ENCODE results near the gene COX19. TPM values are rescaled to one million over a fixed set of nuclear protein-coding genes. Genes with fewer than 3 reads are reported as not detected.
"Not testable (repeated sequence)": the region's sequence is repeated elsewhere in the genome, so short reads cannot be mapped to it uniquely, and the experiment has no call there.

COX19 gene
- total RNA-seq, 1 experiment from 2014 or later = 8.4 TPM

DNA sequence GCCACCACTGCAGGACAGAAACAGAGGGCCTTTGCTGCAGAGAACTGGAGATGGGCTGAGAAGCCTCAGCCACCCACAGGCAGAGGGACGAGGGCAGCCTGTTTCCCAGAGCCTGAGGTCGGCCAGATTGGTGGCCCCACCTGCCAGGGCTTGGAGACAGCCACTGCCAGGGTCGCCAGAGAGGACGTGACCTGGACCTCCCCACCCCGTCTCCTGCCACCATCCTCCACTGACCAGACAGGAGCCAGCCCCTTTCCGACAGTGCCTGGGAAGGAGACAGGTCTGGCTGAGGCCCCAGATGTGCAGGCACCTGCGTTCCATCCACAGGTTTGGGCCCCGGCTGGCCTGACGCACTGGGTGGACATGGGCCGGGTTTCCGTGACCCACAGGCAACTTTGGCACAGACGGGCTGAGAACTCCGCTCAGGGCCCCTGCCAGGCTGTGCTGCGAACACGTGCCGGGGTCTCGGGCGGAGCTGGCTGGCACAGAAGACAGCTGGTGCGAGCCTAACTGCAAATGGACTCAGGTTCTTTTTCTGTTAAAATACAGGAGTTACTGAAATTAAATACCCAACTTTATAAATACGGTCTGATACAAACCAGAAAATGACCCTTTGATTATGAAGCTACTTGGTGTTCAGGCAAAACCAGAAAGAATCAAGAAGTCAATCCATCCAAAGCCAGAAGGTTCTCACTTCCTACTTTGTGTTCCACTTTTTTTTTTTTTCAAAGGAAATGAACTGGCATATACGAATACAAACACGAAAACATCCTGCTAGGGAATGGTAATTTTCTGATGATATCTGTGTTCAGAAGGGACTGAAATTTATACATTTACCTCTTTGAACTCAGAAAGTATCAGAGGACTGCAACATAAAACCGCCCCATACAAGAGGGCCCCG is 6.9 kb downstream of the COX19 start:
- DNase-seq = no peak
- Histone ChIP-seq H3K4me3 (ENCODE audit: insufficient read depth, low read depth, low read length) (no peak overlapping the region), H3K36me3 (replicated peaks; ENCODE audit: control insufficient read depth, insufficient read depth, low read length) (peaks cover 10% of the 10 kb centered on the region)

DNA sequence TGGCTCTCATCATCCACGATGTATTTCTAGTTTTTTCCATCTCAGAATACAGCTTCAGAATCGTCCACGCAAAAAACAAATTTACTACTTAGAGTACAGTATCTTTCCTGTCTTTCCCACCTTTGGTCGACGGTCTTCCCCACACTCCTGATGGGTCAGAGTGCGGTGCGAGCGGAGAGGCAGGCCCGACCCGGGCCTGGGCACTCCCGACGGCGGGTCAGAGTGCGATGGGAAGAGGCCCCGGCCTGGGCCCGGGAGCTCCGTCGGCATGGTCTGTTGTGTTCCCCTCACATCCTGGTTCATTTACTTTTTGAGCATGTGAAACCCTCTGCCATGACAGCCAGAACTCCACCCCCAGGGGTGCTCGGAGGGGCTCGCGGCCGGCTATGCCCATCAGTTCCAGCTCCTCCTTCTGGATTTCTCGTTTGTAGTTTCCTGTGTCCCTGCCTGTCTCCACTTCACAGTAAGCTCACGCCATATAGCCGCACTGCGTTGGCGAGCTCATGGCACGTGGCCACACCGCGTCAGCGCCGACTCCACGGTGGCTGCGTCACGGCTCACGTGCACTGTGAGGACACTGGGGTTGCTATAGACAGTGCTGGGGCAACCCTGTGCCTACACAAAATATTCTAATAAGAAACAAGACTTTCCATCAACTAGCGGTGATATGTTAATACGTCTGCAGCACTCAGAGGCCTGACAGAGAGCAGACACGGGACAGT is 7.8 kb downstream of the COX19 start:
- H3K27me3 ChIP-seq (ENCODE audit: control insufficient read depth, insufficient read depth, low read length) = no peaks in the 10 kb centered on the region
- H3K36me3 ChIP-seq (replicated peaks; ENCODE audit: control insufficient read depth, insufficient read depth, low read length) = peaks cover 4% of the 10 kb centered on the region
- no peak for DNase-seq
- no peak overlapping the region for H3K4me3 ChIP-seq (ENCODE audit: insufficient read depth, low read depth, low read length)

More for the DNA sequence above, 6.9 kb downstream of the COX19 start:
- no peaks in the 10 kb centered on the region for H3K27me3 ChIP-seq (ENCODE audit: control insufficient read depth, insufficient read depth, low read length)

DNA sequence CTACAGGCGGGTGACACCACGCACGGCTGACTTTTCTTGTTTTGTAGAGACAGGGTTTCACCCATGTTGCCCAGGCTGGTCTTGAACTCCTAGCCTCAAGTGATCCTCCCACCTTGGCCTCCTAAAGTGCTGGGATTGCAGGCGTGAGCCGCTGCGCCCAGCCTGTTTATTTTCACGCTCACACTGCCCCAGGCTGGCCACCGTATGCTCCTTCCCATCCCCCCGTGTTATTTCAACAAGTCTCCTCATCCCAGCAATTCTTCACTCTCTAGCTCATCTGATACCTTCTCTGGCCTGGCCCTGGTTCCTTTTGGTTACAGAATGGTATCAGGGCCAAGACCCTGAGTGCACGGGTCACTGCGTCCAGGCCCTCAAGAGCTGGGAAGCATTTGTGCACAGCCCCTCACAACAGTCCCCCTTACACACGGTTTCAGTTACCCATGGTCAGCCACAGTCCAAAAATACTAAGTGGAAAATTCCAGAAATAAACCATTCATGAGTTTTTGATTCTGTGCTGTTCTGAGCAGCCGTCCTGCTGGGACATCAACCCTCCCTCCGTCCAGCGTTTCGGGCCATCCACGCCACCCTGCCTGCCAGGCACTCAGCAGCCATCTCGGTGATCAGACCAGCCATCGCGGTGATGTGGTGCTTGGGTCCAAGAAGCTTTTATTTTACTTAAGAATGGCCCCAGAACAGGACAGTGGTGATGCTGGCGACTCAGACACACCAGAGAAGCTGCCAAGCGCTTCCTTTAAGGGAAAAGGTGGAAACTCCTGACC is 8.9 kb downstream of the COX19 start:
- no peak overlapping the region for H3K4me3 ChIP-seq (ENCODE audit: insufficient read depth, low read depth, low read length)
- no peak for DNase-seq
- peaks cover 2% of the 10 kb centered on the region for H3K36me3 ChIP-seq (replicated peaks; ENCODE audit: control insufficient read depth, insufficient read depth, low read length)
- H3K27me3 ChIP-seq (ENCODE audit: control insufficient read depth, insufficient read depth, low read length) = no peaks in the 10 kb centered on the region

- H3K36me3 ChIP-seq (replicated peaks; ENCODE audit: control insufficient read depth, insufficient read depth, low read length) = peaks cover 2% of the 10 kb centered on the region
- H3K27me3 ChIP-seq (ENCODE audit: control insufficient read depth, insufficient read depth, low read length) = no peaks in the 10 kb centered on the region
- no peak overlapping the region for H3K4me3 ChIP-seq (ENCODE audit: insufficient read depth, low read depth, low read length)
- peak; percentile 84 for DNase-seq
Measured at GRCh38 chr7:964401-965231, 10.7 kb downstream of the COX19 start.

GRCh38 chr7:963236-964078 is 11.9 kb downstream of the COX19 start:
- no peaks in the 10 kb centered on the region for H3K27me3 ChIP-seq (ENCODE audit: control insufficient read depth, insufficient read depth, low read length)
- H3K36me3 ChIP-seq (replicated peaks; ENCODE audit: control insufficient read depth, insufficient read depth, low read length) = no peaks in the 10 kb centered on the region; the same call in none of the 2 replicates
- DNase-seq = peak; percentile 87
- H3K4me3 ChIP-seq (ENCODE audit: insufficient read depth, low read depth, low read length) = no peak overlapping the region

- H3K4me3 ChIP-seq (ENCODE audit: insufficient read depth, low read depth, low read length) = no peak overlapping the region
- H3K36me3 ChIP-seq (replicated peaks; ENCODE audit: control insufficient read depth, insufficient read depth, low read length) = no peaks in the 10 kb centered on the region; the same call in 1 of the 2 replicates
- H3K27me3 ChIP-seq (ENCODE audit: control insufficient read depth, insufficient read depth, low read length) = no peaks in the 10 kb centered on the region
- no peak for DNase-seq
Measured at GRCh38 chr7:962401-963081, 12.8 kb downstream of the COX19 start.

GRCh38 chr7:961546-962400 is 13.6 kb downstream of the COX19 start:
- DNase-seq = no peak
- Histone ChIP-seq H3K27me3 (ENCODE audit: control insufficient read depth, insufficient read depth, low read length) (no peaks in the 10 kb centered on the region), H3K4me3 (ENCODE audit: insufficient read depth, low read depth, low read length) (no peak overlapping the region), H3K36me3 (replicated peaks; ENCODE audit: control insufficient read depth, insufficient read depth, low read length) (no peaks in the 10 kb centered on the region; the same call in 1 of the 2 replicates)

GRCh38 chr7:960972-961371 is 14.4 kb downstream of the COX19 start:
- H3K4me3 ChIP-seq (ENCODE audit: insufficient read depth, low read depth, low read length); H3K36me3 ChIP-seq (replicated peaks; ENCODE audit: control insufficient read depth, insufficient read depth, low read length); DNase-seq; H3K27me3 ChIP-seq (ENCODE audit: control insufficient read depth, insufficient read depth, low read length): not testable (repeated sequence)

- Histone ChIP-seq H3K4me3 (ENCODE audit: insufficient read depth, low read depth, low read length) (no peak overlapping the region), H3K36me3 (replicated peaks; ENCODE audit: control insufficient read depth, insufficient read depth, low read length) (no peaks in the 10 kb centered on the region), H3K27me3 (ENCODE audit: control insufficient read depth, insufficient read depth, low read length) (no peaks in the 10 kb centered on the region)
- DNase-seq = no peak
Measured at GRCh38 chr7:960269-960871, 15.0 kb downstream of the COX19 start.

DNA sequence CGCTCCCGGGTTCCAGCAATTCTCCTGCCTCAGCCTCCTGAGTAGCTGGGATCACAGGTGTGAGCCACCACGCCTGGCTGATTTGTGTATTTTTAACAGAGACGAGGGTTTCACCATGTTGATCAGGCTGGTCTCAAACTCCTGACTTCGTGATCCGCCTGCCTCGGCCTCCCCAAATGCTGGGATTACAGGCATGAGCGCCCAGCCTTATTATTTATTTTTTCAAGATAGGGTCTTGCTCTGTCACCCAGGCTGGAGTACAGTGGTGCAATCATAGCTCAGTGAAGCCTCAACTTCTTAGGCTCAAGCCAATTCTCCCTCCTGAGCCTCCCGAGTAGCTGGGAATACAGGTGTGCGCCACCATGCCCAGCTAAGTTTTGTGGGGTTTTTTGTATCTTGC is 15.6 kb downstream of the COX19 start:
- not testable (repeated sequence) for DNase-seq; H3K27me3 ChIP-seq (ENCODE audit: control insufficient read depth, insufficient read depth, low read length); H3K4me3 ChIP-seq (ENCODE audit: insufficient read depth, low read depth, low read length); H3K36me3 ChIP-seq (replicated peaks; ENCODE audit: control insufficient read depth, insufficient read depth, low read length)

DNA sequence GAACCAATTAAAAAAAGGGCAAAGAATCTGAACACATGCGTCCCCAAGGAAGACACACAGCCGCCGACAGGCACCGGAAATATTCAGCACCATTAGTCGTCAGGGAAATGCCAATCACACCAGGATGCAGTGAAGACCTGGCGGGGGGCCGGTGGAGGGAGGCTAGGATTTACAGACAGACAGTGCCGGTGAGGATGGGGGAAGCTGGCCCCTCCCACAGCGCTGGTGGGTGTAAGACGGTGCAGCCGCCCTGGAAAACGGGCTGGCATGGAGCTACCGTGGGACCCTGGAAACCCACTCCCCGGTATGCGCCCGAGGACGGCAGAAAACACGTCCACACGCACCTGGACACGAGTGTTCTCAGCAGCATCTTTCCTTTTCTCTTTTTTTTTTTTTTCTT is 16.1 kb downstream of the COX19 start:
- H3K4me3 ChIP-seq (ENCODE audit: insufficient read depth, low read depth, low read length) = no peak overlapping the region
- no peaks in the 10 kb centered on the region for H3K36me3 ChIP-seq (replicated peaks; ENCODE audit: control insufficient read depth, insufficient read depth, low read length)
- peaks cover 5% of the 10 kb centered on the region for H3K27me3 ChIP-seq (ENCODE audit: control insufficient read depth, insufficient read depth, low read length)
- peak; percentile 82 for DNase-seq

All from H7 (cell line).